GM23338 (cell line): ENCODE results near the gene DMRTB1. TPM values are rescaled to one million over a fixed set of nuclear protein-coding genes. Genes with fewer than 3 reads are reported as not detected.

ENCODE experiments used
- CTCF ChIP-seq, 2 experiments: fragments of 200-600 bp in 1 of 2; sonication (generic) in 1 of 2; conservative IDR thresholded peaks; 2 replicates each; pipeline versions ENCODE4 v1.5.1 to v1.6.1; 2016 to 2017; ENCODE audit warnings: antibody characterized with exemption in 2 of 2, low read depth in 2 of 2, mild to moderate bottlenecking in 2 of 2, moderate library complexity in 1 of 2
- ETS1 ChIP-seq: IDR thresholded peaks from 2 replicates; pipeline ENCODE4 v1.6.1; 2016; ENCODE audit warnings: antibody characterized with exemption
- NANOG ChIP-seq: IDR thresholded peaks from 2 replicates; pipeline ENCODE4 v1.6.1; 2016; ENCODE audit warnings: antibody characterized with exemption, borderline replicate concordance
- POLR2AphosphoS5 ChIP-seq: IDR thresholded peaks from 2 replicates; pipeline ENCODE4 v1.6.1; 2016; ENCODE audit warnings: antibody characterized with exemption, low read depth
- ZNF114 ChIP-seq: fragments of 250-450 bp; sonication (Bioruptor Pico); IDR thresholded peaks from 2 replicates; pipeline ENCODE4 v1.5.0; 2020; ENCODE audit warnings: mild to moderate bottlenecking, moderate library complexity
- ZNF331 ChIP-seq: fragments of 250-450 bp; sonication (Bioruptor Pico); IDR thresholded peaks from 2 replicates; pipeline ENCODE4 v1.5.0; 2020; ENCODE audit warnings: low read depth, mild to moderate bottlenecking, moderate library complexity
- polyA plus RNA-seq: library from polyadenylated mRNA; unstranded; fragments of >200 nt; fragmentation: Nextera tagmentation; extraction: Ambion mirVana; gene quantifications from 2 replicates; pipeline ENCODE4 v1.2.1, GENCODE V29; 2016
- total RNA-seq: library from RNA; depleted of rRNA; stranded (reverse); fragments of >200 nt; shearing (Covaris generic); gene quantifications from 2 replicates; pipeline ENCODE4 v1.2.3, GENCODE V29; 2014
- TF ChIP-seq, protein P1 (sequence below): fragments of 250-450 bp; sonication (Bioruptor Pico); IDR thresholded peaks from 2 replicates; pipeline ENCODE4 v1.5.0; 2020; ENCODE audit warnings: mild to moderate bottlenecking, moderate library complexity

The DMRTB1 gene
- total and polyA plus RNA-seq, 2 experiments from 2014 or later: 0.27 to 1.2 TPM

DNA sequence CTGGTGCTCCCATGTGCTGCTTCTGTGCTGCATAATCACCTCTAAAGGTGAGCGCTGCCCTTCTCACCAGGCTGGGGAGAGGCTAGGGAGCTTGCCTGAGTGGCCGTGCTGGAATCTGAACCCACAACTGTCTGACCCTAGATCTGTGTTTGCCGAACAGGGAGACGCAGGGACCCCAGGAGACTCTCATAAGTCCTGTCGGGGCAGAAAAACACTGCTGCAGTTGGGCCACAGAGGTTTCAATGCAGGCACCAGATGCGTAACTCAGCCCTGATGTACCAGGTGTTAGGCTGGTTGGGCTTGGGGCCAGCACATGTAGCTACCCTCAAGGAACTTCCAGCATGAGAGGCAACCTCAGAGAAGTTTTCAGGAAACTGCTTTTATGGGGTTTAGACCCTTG lies 49.5 kb upstream of the DMRTB1 start (continued):
- TF ChIP-seq, protein P1, sequence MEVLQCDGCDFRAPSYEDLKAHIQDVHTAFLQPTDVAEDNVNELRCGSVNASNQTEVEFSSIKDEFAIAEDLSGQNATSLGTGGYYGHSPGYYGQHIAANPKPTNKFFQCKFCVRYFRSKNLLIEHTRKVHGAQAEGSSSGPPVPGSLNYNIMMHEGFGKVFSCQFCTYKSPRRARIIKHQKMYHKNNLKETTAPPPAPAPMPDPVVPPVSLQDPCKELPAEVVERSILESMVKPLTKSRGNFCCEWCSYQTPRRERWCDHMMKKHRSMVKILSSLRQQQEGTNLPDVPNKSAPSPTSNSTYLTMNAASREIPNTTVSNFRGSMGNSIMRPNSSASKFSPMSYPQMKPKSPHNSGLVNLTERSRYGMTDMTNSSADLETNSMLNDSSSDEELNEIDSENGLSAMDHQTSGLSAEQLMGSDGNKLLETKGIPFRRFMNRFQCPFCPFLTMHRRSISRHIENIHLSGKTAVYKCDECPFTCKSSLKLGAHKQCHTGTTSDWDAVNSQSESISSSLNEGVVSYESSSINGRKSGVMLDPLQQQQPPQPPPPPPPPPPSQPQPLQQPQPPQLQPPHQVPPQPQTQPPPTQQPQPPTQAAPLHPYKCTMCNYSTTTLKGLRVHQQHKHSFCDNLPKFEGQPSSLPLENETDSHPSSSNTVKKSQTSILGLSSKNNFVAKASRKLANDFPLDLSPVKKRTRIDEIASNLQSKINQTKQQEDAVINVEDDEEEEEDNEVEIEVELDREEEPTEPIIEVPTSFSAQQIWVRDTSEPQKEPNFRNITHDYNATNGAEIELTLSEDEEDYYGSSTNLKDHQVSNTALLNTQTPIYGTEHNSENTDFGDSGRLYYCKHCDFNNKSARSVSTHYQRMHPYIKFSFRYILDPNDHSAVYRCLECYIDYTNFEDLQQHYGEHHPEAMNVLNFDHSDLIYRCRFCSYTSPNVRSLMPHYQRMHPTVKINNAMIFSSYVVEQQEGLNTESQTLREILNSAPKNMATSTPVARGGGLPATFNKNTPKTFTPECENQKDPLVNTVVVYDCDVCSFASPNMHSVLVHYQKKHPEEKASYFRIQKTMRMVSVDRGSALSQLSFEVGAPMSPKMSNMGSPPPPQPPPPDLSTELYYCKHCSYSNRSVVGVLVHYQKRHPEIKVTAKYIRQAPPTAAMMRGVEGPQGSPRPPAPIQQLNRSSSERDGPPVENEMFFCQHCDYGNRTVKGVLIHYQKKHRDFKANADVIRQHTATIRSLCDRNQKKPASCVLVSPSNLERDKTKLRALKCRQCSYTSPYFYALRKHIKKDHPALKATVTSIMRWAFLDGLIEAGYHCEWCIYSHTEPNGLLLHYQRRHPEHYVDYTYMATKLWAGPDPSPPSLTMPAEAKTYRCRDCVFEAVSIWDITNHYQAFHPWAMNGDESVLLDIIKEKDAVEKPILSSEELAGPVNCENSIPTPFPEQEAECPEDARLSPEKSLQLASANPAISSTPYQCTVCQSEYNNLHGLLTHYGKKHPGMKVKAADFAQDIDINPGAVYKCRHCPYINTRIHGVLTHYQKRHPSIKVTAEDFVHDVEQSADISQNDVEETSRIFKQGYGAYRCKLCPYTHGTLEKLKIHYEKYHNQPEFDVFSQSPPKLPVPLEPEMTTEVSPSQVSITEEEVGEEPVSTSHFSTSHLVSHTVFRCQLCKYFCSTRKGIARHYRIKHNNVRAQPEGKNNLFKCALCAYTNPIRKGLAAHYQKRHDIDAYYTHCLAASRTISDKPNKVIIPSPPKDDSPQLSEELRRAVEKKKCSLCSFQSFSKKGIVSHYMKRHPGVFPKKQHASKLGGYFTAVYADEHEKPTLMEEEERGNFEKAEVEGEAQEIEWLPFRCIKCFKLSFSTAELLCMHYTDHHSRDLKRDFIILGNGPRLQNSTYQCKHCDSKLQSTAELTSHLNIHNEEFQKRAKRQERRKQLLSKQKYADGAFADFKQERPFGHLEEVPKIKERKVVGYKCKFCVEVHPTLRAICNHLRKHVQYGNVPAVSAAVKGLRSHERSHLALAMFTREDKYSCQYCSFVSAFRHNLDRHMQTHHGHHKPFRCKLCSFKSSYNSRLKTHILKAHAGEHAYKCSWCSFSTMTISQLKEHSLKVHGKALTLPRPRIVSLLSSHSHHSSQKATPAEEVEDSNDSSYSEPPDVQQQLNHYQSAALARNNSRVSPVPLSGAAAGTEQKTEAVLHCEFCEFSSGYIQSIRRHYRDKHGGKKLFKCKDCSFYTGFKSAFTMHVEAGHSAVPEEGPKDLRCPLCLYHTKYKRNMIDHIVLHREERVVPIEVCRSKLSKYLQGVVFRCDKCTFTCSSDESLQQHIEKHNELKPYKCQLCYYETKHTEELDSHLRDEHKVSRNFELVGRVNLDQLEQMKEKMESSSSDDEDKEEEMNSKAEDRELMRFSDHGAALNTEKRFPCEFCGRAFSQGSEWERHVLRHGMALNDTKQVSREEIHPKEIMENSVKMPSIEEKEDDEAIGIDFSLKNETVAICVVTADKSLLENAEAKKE: no peak
- no peak for TF ChIP-seq ZNF331 (CRISPR knock-in tag)
- no peak for TF ChIP-seq NANOG
- TF ChIP-seq CTCF (conservative IDR thresholded peaks at IDR 0.05; ENCODE audit: low read depth in 2 of 2): no peak
- TF ChIP-seq POLR2AphosphoS5: no peak
- TF ChIP-seq ZNF114 (CRISPR knock-in tag): no peak
- no peak for TF ChIP-seq ETS1
